ENCODE measurements around the gene SIM1. TPM values are rescaled to one million over a fixed set of nuclear protein-coding genes. Genes with fewer than 3 reads are reported as not detected.
A peak's percentile ranks its signal among the peaks of the same experiment; 100 is the strongest.

The SIM1 gene
- total and polyA plus RNA-seq, 4 donors = 0.36 to 1.2 (median 0.54) TPM

DNA sequence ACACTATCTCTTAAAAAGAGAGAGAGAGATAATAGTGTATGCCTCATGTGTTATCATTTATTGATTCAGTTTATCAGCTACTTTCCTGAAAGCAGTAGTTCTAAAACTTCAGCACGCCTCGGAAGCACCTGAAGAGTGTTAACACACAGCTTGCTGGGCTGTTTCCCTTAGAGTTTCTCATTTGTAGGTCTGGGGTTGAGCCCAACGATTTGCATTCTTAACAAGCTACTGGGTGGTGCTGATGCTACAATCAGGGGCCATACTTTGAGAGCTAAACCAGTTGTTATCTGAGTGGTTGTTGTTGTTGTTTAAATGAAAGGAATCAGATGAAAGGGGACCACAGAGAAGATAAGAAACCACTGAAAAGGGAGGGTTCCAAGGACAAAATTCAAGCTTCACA is 32.6 kb downstream of the SIM1 start:
- Histone ChIP-seq H3K4me1 (ENCODE audit: control insufficient read depth, insufficient read depth, low read length) (no peaks in the 10 kb centered on the region), H3K4me3 (ENCODE audit: low read depth, low read length) (no peak overlapping the region), H3K27ac (ENCODE audit: low read depth, low read length) (no peak overlapping the region), H3K27me3 (ENCODE audit: control insufficient read depth, insufficient read depth, low read length) (peaks cover 2% of the 10 kb centered on the region), H3K9me3 (ENCODE audit: control insufficient read depth, insufficient read depth, low read length) (no peaks in the 10 kb centered on the region), H3K36me3 (ENCODE audit: control insufficient read depth, insufficient read depth, low read length) (no peaks in the 10 kb centered on the region)
- no peak for DNase-seq (ENCODE audit: low read depth in 4 of 6, low spot score in 6 of 6)
- WGBS (ENCODE audit: insufficient coverage) = 92% methylated on average over 2 of the region's 3 CpGs

DNA sequence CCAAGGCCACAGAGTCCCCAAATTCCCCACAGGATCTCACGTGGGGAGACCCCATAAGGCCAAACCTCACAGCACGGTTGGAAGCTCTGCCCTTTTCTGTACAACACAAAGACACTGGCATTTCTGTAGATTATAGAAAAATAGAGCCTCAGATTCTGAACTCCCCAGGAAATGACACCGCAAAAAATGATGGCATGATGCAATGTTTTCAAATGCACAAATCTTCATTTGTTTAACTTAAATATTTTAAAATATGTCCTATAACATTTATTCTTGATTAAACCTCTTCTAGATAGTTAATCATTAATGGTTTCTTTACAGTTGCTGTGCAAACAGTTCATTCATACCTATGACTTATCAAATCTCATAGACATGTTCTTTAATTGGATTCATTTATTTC is 33.8 kb downstream of the SIM1 start:
- no CpG with 5 or more reads among the region's 3 CpGs for WGBS (ENCODE audit: insufficient coverage)
- DNase-seq (ENCODE audit: low read depth in 4 of 6, low spot score in 6 of 6) = no peak
- H3K4me1 ChIP-seq (ENCODE audit: control insufficient read depth, insufficient read depth, low read length) = no peaks in the 10 kb centered on the region
- H3K27me3 ChIP-seq (ENCODE audit: control insufficient read depth, insufficient read depth, low read length) = peaks cover 2% of the 10 kb centered on the region
- H3K27ac ChIP-seq (ENCODE audit: low read depth, low read length) = no peak overlapping the region
- no peaks in the 10 kb centered on the region for H3K36me3 ChIP-seq (ENCODE audit: control insufficient read depth, insufficient read depth, low read length)
- no peaks in the 10 kb centered on the region for H3K9me3 ChIP-seq (ENCODE audit: control insufficient read depth, insufficient read depth, low read length)
- no peak overlapping the region for H3K4me3 ChIP-seq (ENCODE audit: low read depth, low read length)

DNA sequence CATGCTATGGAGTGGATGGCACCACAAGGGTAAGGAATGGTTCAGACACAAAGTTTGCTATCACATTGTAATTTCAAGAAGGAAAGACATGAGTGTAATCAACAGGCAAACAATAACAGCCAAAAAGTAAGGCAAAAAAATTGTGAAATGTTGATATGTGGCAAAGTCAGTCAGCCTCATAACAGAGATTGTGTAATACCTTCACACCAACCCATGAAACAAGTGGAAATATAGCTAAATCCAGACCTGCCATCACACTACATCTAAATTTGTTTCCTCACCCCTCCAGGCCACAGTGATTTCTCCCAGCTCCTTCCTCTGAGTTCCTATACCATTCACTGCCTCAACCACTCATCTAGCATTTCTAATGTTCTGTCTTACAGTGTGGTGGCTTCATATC is 37.3 kb downstream of the SIM1 start:
- no peak for DNase-seq (ENCODE audit: low read depth in 4 of 6, low spot score in 6 of 6)
- Histone ChIP-seq H3K27me3 (ENCODE audit: control insufficient read depth, insufficient read depth, low read length) (no peaks in the 10 kb centered on the region), H3K4me3 (ENCODE audit: low read depth, low read length) (no peak overlapping the region), H3K9me3 (ENCODE audit: control insufficient read depth, insufficient read depth, low read length) (no peaks in the 10 kb centered on the region), H3K36me3 (ENCODE audit: control insufficient read depth, insufficient read depth, low read length) (no peaks in the 10 kb centered on the region), H3K4me1 (ENCODE audit: control insufficient read depth, insufficient read depth, low read length) (no peaks in the 10 kb centered on the region), H3K27ac (ENCODE audit: low read depth, low read length) (no peak overlapping the region)

- Histone ChIP-seq H3K9me3 (ENCODE audit: control insufficient read depth, insufficient read depth, low read length) (no peaks in the 10 kb centered on the region), H3K36me3 (ENCODE audit: control insufficient read depth, insufficient read depth, low read length) (no peaks in the 10 kb centered on the region), H3K4me1 (ENCODE audit: control insufficient read depth, insufficient read depth, low read length) (no peaks in the 10 kb centered on the region), H3K27ac (ENCODE audit: low read depth, low read length) (no peak overlapping the region), H3K4me3 (ENCODE audit: low read depth, low read length) (no peak overlapping the region), H3K27me3 (ENCODE audit: control insufficient read depth, insufficient read depth, low read length) (no peaks in the 10 kb centered on the region)
- DNase-seq (ENCODE audit: low read depth in 4 of 6, low spot score in 6 of 6) = no peak
- WGBS (ENCODE audit: insufficient coverage) = 71% methylated on average over 9 of the region's 10 CpGs
These were observed 37.9 kb downstream of the SIM1 start for GRCh38 chr6:100426744-100427338.

DNA sequence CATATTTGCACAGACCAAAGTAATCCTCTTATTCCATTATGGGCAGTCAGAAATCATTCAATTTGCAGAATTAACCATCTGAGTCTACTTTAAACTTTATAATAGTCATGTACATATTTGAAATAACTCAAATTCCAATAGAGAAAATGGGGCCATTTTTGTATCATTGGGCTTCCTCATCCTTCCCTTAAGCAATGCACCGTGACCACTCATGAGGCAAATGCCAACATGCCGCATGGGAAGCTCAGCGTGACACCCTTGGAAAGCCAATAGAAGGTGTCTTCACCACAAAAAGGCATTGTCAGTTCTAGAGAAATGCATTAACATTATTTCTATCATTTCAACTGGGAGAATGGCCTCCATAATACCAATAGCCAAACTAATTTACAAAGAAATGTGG is 38.5 kb downstream of the SIM1 start:
- H3K9me3 ChIP-seq (ENCODE audit: control insufficient read depth, insufficient read depth, low read length) = no peaks in the 10 kb centered on the region
- H3K27ac ChIP-seq (ENCODE audit: low read depth, low read length) = no peak overlapping the region
- H3K4me1 ChIP-seq (ENCODE audit: control insufficient read depth, insufficient read depth, low read length) = no peaks in the 10 kb centered on the region
- WGBS (ENCODE audit: insufficient coverage) = 90% methylated on average over 3 of the region's 3 CpGs
- H3K4me3 ChIP-seq (ENCODE audit: low read depth, low read length) = no peak overlapping the region
- no peak for DNase-seq (ENCODE audit: low read depth in 4 of 6, low spot score in 6 of 6)
- no peaks in the 10 kb centered on the region for H3K36me3 ChIP-seq (ENCODE audit: control insufficient read depth, insufficient read depth, low read length)
- H3K27me3 ChIP-seq (ENCODE audit: control insufficient read depth, insufficient read depth, low read length) = no peaks in the 10 kb centered on the region

DNA sequence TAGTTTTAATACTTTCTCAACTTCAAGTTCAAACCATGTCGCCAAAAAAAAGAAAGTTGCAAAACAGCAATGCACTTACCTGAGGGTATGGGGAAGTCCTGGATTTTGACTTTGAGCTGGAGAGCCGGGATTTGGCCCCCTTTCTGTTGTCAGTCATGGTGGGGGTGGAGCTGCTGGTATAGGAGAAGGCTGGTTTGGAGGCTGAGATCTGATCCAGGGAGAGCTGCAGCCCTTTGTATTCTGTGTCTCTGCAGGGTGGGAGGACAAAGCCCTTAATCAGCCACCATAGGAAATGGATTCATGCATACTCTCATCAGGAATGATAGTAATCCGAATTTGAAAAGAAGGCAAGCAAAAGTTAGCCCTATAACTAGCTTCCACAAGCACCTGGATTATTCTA is 44.0 kb downstream of the SIM1 start:
- Histone ChIP-seq H3K4me3 (ENCODE audit: low read depth, low read length) (no peak overlapping the region), H3K27me3 (ENCODE audit: control insufficient read depth, insufficient read depth, low read length) (no peaks in the 10 kb centered on the region), H3K9me3 (ENCODE audit: control insufficient read depth, insufficient read depth, low read length) (no peaks in the 10 kb centered on the region), H3K27ac (ENCODE audit: low read depth, low read length) (no peak overlapping the region), H3K36me3 (ENCODE audit: control insufficient read depth, insufficient read depth, low read length) (no peaks in the 10 kb centered on the region), H3K4me1 (ENCODE audit: control insufficient read depth, insufficient read depth, low read length) (no peaks in the 10 kb centered on the region)
- DNase-seq (ENCODE audit: low read depth in 4 of 6, low spot score in 6 of 6) = no peak
- 68% methylated on average over 2 of the region's 3 CpGs for WGBS (ENCODE audit: insufficient coverage)

- WGBS (ENCODE audit: insufficient coverage) = no CpG with 5 or more reads among the region's 3 CpGs
- H3K27me3 ChIP-seq (ENCODE audit: control insufficient read depth, insufficient read depth, low read length) = no peaks in the 10 kb centered on the region
- H3K9me3 ChIP-seq (ENCODE audit: control insufficient read depth, insufficient read depth, low read length) = no peaks in the 10 kb centered on the region
- H3K4me1 ChIP-seq (ENCODE audit: control insufficient read depth, insufficient read depth, low read length) = no peaks in the 10 kb centered on the region
- H3K36me3 ChIP-seq (ENCODE audit: control insufficient read depth, insufficient read depth, low read length) = no peaks in the 10 kb centered on the region
- H3K27ac ChIP-seq (ENCODE audit: low read depth, low read length) = no peak overlapping the region
- no peak overlapping the region for H3K4me3 ChIP-seq (ENCODE audit: low read depth, low read length)
- DNase-seq (ENCODE audit: low read depth in 4 of 6, low spot score in 6 of 6) = no peak
These were observed 47.7 kb downstream of the SIM1 start for GRCh38 chr6:100417036-100417435.

DNA sequence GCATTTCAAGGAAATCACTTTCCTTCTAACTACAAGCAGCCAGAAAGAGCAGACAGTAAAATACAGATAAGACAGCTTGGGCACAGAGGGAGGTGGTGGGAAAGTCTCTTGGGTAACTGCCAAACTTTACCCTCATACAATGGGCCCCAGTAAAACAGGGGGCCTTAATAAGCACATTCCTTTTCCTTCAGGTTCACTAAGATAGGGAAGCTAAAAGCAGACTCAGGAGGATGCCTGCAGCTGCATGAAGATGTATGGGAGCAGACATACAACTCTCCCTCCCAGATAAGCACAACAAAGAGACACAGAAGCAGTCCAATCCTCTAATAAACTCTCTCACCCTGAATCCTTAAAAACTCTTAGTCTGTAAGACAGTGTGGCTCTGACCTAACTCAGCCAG is 49.0 kb downstream of the SIM1 start:
- Histone ChIP-seq H3K27me3 (ENCODE audit: control insufficient read depth, insufficient read depth, low read length) (no peaks in the 10 kb centered on the region), H3K27ac (ENCODE audit: low read depth, low read length) (no peak overlapping the region), H3K4me1 (ENCODE audit: control insufficient read depth, insufficient read depth, low read length) (no peaks in the 10 kb centered on the region), H3K9me3 (ENCODE audit: control insufficient read depth, insufficient read depth, low read length) (no peaks in the 10 kb centered on the region), H3K36me3 (ENCODE audit: control insufficient read depth, insufficient read depth, low read length) (no peaks in the 10 kb centered on the region), H3K4me3 (ENCODE audit: low read depth, low read length) (no peak overlapping the region)
- peak in 1 of 6 donors; percentile 10 for DNase-seq (ENCODE audit: low read depth in 4 of 6, low spot score in 6 of 6)

DNA sequence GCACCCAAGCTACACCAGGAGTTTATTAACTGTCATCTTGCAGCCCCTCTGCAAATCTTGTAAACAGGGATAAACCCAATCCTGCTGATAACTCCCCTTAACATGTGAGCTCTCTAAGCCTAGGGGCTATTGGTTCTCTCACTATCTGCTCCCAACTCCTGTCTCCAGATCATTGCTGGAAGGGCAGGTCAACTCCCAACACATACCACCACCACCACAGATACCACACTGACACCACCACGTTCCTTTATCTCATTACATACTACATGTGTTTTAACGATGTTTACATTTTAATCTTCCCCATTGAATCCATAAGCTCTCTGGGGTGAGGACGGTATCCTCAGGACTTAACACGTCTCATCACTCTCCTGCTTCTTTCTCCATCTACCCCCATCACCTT is 51.8 kb downstream of the SIM1 start:
- no peak for DNase-seq (ENCODE audit: low read depth in 4 of 6, low spot score in 6 of 6)
- Histone ChIP-seq H3K27ac (ENCODE audit: low read depth, low read length) (no peak overlapping the region), H3K9me3 (ENCODE audit: control insufficient read depth, insufficient read depth, low read length) (no peaks in the 10 kb centered on the region), H3K4me3 (ENCODE audit: low read depth, low read length) (no peak overlapping the region), H3K4me1 (ENCODE audit: control insufficient read depth, insufficient read depth, low read length) (no peaks in the 10 kb centered on the region), H3K27me3 (ENCODE audit: control insufficient read depth, insufficient read depth, low read length) (no peaks in the 10 kb centered on the region), H3K36me3 (ENCODE audit: control insufficient read depth, insufficient read depth, low read length) (no peaks in the 10 kb centered on the region)
- WGBS (ENCODE audit: insufficient coverage) = 89% methylated on average over 4 of the region's 4 CpGs

GRCh38 chr6:100404051-100404450 is 60.7 kb downstream of the SIM1 start:
- Histone ChIP-seq H3K9me3 (ENCODE audit: control insufficient read depth, insufficient read depth, low read length) (no peaks in the 10 kb centered on the region), H3K4me3 (ENCODE audit: low read depth, low read length) (no peak overlapping the region), H3K36me3 (ENCODE audit: control insufficient read depth, insufficient read depth, low read length) (no peaks in the 10 kb centered on the region), H3K4me1 (ENCODE audit: control insufficient read depth, insufficient read depth, low read length) (no peaks in the 10 kb centered on the region), H3K27ac (ENCODE audit: low read depth, low read length) (no peak overlapping the region), H3K27me3 (ENCODE audit: control insufficient read depth, insufficient read depth, low read length) (no peaks in the 10 kb centered on the region)
- no peak for DNase-seq (ENCODE audit: low read depth in 4 of 6, low spot score in 6 of 6)
- 75% methylated on average over 1 of the region's 3 CpGs for WGBS (ENCODE audit: insufficient coverage)

All from spinal cord (tissue), 10 donors.